ENCODE results near the gene ARL6.
A peak's percentile ranks its signal among the peaks of the same experiment; 100 is the strongest.

The ARL6 gene, protein sequence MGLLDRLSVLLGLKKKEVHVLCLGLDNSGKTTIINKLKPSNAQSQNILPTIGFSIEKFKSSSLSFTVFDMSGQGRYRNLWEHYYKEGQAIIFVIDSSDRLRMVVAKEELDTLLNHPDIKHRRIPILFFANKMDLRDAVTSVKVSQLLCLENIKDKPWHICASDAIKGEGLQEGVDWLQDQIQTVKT

DNA sequence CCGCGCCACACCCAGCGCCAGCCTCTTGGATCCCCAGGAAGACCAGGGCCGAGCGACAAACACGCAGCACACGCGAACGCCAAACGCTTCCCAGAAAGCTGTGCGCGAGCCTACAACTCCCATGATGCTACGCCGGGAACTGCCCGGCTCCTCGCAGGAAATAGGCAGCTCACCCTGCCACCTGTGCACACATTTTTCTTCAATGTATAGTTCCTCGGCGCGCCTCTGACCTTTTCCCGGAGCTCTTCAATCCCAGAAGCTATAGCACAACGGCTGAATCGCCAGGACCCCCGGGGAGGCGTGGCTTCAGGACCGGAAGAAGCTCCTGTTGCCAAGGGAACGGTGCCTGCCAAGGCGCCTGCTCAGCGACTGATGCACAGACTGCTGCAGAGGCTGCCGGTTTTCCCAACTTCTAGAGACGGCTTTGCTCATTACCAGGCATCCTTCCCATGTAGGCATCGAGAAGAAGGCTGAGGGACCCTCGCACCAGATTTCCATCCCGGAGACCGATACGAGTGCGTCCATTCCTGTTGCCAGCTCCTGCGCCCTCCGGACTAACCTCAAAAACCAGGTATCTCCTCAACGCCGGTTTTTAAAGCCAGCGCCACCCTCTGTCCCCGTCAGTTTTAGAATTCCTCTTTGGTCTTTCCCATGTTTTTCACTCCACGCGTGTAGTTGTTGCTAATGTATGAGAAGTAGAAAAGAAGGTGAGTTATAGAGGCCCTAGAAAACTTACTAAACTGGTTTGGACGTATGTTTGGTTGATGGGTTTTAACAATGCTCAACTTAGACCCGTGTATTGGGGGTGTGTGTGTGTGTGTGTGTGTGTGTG, at the start of gene ARL6:
Gene ARL6 (plus strand): TSS at position 352 of the 832 bp plus-strand sequence. CDS start 3,350 bp downstream, outside the sequence.
- peak within 1 kb of the TSS; percentile 67 for H3K4me3 ChIP-seq (ENCODE audit: low read length)
- TF ChIP-seq, protein P1, sequence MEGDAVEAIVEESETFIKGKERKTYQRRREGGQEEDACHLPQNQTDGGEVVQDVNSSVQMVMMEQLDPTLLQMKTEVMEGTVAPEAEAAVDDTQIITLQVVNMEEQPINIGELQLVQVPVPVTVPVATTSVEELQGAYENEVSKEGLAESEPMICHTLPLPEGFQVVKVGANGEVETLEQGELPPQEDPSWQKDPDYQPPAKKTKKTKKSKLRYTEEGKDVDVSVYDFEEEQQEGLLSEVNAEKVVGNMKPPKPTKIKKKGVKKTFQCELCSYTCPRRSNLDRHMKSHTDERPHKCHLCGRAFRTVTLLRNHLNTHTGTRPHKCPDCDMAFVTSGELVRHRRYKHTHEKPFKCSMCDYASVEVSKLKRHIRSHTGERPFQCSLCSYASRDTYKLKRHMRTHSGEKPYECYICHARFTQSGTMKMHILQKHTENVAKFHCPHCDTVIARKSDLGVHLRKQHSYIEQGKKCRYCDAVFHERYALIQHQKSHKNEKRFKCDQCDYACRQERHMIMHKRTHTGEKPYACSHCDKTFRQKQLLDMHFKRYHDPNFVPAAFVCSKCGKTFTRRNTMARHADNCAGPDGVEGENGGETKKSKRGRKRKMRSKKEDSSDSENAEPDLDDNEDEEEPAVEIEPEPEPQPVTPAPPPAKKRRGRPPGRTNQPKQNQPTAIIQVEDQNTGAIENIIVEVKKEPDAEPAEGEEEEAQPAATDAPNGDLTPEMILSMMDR (IDR thresholded peaks at IDR 0.05; ENCODE audit: insufficient read depth, low read depth, low read length, missing control alignments) = peak; percentile 19
- peak; percentile 85 for DNase-seq (ENCODE audit: low read depth)

DNA sequence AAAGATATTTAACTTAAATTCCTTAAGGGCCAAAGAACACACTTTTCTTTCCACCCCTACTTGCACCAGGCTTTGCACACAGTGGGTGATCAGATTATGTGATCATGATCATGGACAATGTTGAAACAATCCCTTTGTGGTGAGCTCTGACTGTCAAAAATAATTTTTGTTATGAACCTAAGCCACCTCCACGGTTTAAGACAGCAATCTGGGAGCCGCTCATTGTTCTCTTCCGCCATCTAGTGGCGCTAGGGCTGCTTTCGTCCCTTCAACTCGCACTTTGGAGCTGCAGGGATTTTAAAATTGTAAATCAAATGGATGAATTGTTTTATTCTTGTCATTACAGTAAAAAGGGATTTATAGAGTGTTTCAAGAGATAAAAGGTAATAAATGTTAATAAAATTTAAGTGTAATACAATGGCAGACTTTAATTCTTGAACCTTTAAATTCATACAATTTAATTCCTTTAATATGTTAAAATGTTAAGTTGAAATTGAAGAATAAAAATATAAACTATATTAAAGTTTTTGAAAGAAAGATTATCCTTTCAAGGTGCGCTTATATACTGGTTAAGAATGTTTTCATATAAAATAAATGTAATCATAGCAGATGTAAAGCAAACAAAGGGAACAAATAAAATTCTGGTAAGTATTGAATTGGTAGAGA, 45.3 kb upstream of the ARL6 start:
- H3K4me3 ChIP-seq (ENCODE audit: low read length) = no peak overlapping the region
- TF ChIP-seq, protein P1 (IDR thresholded peaks at IDR 0.05; ENCODE audit: insufficient read depth, low read depth, low read length, missing control alignments) = peak; percentile 99
- peak; percentile 77 for DNase-seq (ENCODE audit: low read depth)

DNA sequence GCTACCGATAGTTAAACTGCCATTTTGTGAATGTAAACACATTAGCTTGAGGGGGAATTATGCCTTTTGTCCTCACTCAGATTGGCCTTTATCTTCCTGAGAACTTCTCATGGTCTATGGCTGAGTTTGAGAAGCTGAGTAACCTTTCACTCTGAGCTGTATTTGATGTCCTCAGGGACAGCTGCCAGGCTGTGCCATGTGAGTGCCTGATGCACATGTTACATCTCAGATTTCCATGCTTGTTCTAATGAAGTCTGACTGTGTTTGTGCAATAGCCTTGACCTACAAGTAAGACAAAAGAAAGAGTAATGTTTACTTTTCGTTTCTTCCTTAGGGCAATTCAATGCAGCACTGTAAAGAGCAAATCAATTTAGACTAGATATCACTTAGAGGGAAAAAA, 44.1 kb upstream of the ARL6 start:
- TF ChIP-seq, protein P1 (IDR thresholded peaks at IDR 0.05; ENCODE audit: insufficient read depth, low read depth, low read length, missing control alignments) = no peak
- no peak overlapping the region for H3K4me3 ChIP-seq (ENCODE audit: low read length)
- peak; percentile 18 for DNase-seq (ENCODE audit: low read depth)

DNA sequence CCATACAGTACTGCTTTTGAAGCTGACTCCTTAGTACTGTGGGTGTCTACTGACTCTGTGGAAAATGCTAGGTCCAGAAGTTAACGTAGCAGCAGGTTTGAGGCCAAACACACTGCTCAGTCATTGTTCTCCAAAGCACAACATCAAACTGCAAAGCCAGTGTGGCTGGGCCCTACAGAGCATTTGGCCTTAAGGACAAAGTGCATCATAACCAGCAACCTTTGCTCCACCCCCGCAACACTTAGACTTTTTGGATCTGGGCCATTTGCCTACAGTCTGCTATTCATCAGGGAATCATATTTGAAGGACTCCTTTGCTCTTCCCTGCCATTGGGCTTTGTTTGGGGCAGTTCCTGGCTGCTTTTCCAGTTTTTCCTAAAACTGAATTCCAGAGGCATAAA, 43.1 kb upstream of the ARL6 start:
- DNase-seq (ENCODE audit: low read depth) = no peak
- H3K4me3 ChIP-seq (ENCODE audit: low read length) = no peak overlapping the region
- TF ChIP-seq, protein P1 (IDR thresholded peaks at IDR 0.05; ENCODE audit: insufficient read depth, low read depth, low read length, missing control alignments) = no peak

DNA sequence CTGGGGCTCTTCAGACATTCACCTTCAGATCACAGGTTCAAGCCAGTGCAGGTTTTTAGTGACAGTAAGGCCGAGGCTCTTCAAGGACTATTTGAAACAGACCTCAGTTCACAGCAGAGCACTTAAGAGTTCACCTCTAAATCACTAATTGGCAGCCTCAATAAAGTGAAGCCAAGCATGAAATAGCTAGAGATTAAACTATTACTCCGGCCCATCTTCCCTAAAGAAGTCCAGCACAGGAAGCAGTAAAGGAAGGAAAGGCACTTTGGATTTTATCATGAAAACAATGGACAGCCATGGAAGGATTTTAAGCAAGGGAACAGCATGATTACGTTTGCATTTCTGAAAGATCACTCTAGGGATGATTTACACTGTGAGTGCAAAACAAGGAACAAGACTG, 27.6 kb upstream of the ARL6 start:
- TF ChIP-seq, protein P1 (IDR thresholded peaks at IDR 0.05; ENCODE audit: insufficient read depth, low read depth, low read length, missing control alignments) = no peak
- DNase-seq (ENCODE audit: low read depth) = no peak
- H3K4me3 ChIP-seq (ENCODE audit: low read length) = no peak overlapping the region

DNA sequence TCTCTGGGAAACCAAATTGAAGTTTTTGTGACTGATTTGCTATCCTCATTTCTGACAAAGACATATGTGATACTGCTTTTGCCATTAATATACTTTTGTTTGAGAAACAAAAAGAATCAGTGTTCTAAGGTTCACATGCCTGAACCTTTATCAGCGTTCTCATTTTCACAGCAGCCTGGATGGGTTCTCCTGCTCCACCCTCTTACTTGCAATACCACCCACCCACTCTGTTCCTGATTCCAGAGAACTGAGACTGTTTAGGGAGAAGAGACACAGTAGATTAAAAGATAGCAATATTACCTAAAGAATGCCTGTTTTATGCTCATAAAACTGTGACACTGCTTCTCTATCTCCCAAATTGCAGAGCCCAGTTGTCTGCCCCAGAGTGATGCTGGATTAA, 25.8 kb upstream of the ARL6 start:
- no peak overlapping the region for H3K4me3 ChIP-seq (ENCODE audit: low read length)
- no peak for DNase-seq (ENCODE audit: low read depth)
- TF ChIP-seq, protein P1 (IDR thresholded peaks at IDR 0.05; ENCODE audit: insufficient read depth, low read depth, low read length, missing control alignments) = no peak
